A673 (cell line): Measurements from ENCODE around the gene P2RX6.

ENCODE experiments used
- CTCF ChIP-seq: fragments of 300-800, 200-600 bp; sonication (generic); conservative IDR thresholded peaks from 2 replicates; pipeline ENCODE4 v1.5.1; 2017; ENCODE audit warnings: low read depth, mild to moderate bottlenecking, antibody characterized with exemption, low read length, moderate library complexity, mixed read lengths
- EZH2 ChIP-seq: fragments of 200-600 bp; sonication (generic); IDR thresholded peaks from 2 replicates; pipeline ENCODE4 v1.6.1; 2017; ENCODE audit warnings: borderline replicate concordance, low read depth, mild to moderate bottlenecking, mixed read lengths, antibody characterized with exemption, low read length; ENCODE audit not compliant: poor library complexity, severe bottlenecking

- no peak for TF ChIP-seq EZH2
- no peak for TF ChIP-seq CTCF
Observed at GRCh38 chr22:21068681-21069276, 53.8 kb downstream of the P2RX6 start.
